AG08396 (cell line): ENCODE results near the gene SLC25A34.

Experiments
- DNase-seq: peaks from one replicate; pipeline ENCODE4 v3.0.0; 2012; ENCODE audit warnings: low spot score, mixed read lengths

The SLC25A34 gene

DNA sequence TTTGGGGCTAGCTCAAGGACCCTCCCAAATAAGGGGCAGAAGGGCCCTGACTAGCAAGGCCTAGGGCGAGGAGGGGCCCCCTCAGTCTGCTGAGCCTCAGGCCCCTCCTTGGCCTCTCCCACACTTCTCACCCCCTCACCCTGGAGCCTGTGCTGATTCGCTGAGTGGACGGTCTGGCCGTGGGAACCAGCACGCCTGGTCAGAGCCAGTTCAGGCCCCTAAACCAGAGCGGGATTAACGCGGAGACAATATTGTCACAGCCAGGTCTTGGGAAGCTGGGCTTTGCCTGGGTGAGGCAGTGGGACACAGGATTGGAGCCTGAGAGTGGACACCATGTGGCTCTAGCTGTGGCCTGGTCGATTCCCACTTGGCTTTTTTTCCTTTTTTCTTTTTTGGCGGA is 17.7 kb downstream of the SLC25A34 start:
- no peak for DNase-seq

DNA sequence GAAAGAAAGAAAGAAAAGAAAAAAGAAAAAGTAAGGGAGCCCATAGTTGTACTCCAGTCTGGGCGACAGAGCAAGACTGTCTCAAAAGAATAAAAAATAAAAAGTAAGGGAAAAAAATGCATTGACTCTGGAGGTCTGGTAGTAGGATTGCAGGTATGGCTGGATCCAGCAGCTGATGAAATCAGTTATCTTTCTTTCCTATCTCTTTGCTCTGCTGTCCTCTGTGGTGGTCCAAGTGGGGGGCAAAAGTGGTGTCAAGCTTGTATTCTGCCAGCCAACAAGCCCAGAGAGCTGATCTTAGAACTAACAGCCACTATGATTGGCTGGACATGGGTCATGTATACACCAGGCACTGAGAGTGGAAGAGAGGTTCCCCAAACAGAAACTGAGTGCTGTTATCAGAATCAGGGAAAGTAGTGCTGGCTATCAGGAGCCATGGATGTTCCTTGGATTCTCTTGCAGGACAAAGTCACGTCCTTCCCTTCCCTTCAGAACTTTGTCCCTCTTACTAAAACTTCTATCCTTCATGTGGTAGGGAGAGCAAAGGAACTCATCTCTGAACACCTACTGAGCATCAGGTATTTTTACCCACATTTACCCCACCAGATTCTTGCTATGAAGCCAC is 19.1 kb downstream of the SLC25A34 start:
- no peak for DNase-seq

DNA sequence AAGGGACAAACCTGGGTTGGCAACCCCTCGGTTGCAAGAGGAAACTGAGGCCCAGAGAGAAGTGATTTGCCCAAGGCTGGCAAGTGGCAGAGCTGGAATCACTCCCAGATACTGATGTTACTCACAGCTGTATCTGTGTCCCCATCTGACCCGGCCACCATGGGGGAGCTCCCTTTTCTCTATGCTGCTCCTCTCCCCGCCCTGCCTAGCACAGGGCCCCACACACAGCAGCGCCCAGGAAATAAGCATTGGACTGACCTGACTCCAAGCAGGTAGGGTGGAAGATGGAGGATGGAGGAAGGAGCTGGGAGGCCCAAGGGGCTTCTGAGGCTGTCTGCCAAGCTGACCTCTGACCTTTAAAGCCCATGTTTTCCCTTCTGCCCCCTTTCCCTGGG is 19.6 kb downstream of the SLC25A34 start:
- DNase-seq = no peak

DNA sequence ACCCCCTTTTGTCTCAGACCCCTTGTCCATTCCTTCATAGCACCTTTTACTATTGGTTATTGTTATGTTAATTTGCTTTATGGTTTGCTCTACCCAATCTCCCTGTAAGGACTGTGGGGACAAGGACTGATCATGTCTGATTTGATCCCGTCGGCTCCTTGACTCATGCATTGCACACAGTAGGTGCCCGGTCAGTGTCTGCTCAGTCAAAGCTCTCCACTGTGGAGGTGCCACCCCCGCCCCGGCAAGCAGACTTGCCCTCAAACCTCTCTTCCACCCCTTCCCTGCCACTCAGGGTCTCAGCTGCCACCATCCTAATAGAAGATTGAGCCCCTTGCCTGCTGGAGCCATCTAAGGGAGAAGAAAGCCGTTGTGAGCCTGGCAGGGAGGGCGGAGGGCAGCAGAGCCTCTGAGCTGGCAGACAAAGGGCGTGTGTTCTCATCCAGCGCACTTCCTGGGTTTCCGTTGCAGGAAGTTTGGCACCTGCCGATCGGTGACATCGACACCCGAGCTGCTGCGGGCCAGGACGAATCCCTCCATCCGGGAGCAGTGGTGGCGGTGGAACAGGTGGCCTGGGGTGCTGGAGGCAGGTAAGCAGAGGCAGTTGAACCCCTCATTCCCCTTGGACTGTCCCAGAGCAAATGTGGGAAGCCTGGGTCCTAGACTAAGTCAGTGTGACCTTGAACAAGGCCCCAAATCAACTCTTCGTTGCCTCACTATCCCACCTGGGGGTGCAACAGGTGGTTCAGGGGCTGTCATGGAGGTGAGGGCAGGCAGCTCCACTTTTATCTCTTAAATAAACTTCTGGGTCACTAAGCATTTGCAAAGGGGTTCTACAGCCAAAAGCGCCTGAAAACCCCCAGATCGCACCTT is 20.3 kb downstream of the SLC25A34 start:
- no peak for DNase-seq

DNA sequence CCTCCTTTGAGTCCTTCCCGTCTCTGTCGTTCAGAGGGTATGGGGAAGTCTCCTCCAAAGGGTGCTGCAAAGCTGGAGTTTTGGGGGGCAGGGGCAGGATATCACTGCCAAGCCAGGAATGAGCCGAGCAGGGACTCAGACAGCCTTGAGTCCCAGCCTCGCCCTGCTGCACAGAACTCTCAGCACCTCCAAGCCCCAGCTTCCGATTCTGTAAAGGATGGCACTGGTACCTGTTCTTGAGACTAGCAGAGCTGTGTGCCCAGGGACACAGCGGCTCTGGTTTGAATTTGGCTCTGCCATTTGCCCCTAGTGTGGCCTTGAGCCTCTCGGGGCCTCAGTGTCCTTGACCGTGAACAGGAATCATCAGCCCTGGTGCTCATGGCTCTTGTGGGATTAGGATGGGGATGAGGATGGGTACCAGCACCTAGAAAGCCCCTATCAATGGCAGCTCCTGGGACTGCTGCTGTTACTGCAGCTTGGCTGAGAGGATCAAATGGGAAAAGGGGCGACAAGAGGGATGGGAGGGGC is 21.0 kb downstream of the SLC25A34 start:
- no peak for DNase-seq

DNA sequence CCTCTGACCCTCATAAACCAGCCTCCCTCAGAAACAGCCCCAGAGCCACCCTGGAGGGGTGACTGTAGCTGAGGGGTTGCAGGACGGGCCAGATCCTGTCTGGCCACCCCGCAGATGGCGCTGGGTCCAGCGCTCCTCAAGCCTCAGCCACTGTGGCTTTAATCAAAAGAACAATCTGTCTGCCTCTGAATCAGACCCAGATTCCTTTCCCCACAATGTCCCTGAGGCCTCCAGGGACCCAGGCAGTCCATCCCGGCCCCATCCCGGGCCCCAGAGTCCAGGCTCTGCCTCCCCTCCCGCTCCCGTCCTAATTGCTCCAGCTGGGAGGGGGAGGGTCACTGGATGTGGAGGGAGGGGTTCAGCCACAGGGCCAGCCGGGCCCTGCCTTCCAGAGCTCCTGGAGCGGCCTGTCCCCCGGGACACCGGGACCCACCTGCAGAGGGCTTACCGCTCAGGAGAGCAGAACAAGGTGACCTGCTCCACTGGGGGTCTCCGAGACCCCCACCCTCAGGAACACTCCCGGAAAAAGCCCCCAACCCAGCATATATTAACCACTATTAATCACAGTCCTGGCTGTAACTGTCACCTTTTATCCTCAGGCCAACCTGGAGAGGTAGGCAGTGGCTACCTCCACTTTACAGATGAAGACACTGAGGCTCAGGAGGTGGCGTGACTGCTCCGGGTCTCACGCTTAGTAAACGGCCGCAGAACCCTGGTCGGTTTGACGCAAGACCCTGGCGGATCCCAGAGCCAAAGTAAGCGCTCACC is 21.7 kb downstream of the SLC25A34 start:
- DNase-seq = peak; percentile 23

DNA sequence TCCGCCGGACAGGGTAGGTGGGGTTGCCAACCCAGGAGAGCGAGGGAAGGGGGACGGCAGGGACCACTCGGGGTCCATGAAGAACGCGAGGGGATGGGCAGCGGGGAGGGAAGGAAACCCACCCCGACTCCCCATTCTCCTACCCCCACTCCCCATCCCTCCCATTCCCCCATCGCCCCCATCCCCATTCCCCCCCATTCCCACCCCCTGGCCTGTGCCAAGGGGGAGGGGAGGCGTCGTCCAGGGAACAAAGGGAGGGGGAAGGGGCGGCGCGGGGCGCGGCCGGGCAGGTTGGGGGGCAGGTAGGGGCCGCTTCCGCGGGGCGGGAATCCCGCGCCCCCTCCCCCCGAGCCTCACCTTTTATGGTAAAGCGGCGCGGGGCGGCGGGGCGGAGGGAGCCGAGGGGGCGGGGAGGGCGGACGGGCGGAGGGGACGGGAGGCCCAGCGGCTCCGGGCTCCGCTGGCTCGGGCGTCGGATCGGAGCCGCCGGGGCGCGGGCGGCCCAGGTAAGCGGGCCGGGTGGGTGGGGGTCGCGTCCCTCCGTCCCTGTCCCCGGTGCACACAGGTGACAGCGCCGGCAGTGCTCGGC is 22.4 kb downstream of the SLC25A34 start, which contains the start of gene FBLIM1:
Gene FBLIM1 (plus strand): TSS at position 453 of the 589 bp plus-strand sequence. CDS start 6,189 bp downstream, outside the sequence.
- DNase-seq = peak; percentile 64

DNA sequence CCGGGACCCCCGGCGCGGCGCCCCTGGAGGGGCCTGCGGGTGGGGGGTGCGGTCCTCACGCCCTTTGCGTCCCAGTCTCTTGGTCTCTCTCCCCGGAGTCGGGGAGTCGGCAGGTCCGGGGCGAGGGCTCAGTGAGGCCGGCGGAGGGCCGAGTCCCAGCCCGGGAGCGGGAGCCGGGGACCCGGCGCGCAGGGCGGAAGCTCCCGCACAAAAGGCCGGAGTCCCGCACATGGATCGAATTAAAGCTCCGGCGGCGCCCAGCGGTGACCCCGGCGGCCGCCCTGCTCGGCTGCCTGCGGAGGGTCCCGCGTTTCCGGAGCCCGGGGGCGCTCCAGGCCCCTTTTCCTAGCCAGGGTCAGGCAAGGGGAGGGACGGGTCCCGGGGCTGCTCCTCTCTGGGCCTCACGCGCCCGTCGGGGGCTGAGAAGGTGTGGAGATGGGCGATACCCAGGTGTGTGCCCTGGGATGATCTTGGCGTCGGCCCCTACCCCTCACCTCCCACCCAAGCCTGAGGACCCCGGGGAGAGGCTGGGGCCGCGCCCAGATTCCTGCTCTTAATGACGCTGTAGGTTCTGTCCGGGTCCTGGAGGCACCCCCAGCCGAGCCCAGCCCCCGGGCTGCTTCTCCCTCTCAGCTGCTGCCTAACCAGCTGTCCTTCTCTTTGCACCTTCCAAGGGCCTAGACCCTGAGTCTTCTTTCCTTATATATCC is 23.0 kb downstream of the SLC25A34 start:
- DNase-seq = peak; percentile 86

DNA sequence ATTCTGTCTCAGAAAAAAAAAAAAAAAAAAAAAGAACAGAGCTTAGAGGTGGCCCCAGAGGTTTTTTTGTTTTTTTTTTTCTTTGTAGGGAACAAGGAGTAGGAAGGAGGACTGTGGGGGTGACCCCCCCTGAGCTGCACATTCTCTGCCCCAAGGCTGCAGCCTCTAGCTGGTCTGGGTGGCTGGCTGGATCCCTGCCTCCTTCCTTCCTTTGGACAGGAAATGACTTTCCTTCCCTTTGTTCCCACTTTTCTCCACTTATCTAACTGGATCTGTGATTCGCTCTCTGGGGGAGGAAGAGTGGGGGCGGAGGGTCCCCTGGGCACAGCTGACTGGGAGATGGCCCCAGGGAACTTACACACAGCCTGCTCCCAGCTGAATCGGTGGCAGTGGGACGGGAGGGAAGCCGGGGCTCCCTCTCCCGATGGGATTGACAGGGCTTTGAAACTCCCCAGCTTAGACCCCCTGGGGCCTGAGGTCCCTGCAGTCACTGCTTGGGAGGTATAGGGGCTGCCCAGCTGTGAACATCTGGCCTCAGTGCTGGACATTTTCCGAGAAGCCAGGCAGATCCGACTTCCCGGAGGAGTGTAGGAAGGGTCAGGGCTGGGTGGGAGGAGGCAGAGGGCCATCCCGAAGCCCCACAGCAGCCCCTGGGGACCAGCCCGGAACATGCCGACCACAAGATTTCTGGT is 24.6 kb downstream of the SLC25A34 start:
- peak; percentile 76 for DNase-seq

DNA sequence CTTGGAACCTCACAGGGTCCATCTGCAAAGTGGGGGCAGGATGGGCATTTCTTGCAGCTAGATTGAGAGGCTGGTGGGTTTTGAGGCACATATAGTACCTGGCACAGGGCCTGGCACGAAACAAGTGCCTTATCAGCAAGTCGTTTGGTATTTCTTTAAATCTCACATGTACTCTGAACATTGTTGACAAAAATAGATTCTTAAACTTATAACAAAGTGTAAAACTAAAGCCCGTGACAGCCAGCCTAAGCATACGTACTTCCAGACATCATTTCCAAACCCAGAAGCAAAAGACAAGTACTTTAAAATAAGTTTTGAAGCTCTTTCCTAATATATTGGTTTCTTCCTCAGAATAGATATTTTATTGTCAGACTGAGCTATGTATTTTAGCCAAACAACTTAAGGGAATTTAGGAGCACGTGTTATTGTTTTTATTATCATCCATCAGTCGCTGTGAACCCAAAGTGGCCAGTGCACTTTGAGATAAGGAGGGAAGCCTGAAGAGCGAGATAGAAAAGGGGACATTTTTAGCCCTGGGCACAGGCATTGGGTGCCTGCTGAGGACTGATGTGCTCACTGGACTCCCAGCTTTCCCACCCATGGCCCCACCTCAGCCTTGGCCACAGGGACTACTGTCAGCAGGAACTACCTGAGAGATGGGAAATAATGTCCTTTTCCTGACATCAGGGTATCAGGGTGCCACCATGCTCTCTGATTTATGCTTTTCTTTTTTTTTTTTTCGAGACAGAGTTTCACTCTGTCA is 25.5 kb downstream of the SLC25A34 start:
- no peak for DNase-seq

DNA sequence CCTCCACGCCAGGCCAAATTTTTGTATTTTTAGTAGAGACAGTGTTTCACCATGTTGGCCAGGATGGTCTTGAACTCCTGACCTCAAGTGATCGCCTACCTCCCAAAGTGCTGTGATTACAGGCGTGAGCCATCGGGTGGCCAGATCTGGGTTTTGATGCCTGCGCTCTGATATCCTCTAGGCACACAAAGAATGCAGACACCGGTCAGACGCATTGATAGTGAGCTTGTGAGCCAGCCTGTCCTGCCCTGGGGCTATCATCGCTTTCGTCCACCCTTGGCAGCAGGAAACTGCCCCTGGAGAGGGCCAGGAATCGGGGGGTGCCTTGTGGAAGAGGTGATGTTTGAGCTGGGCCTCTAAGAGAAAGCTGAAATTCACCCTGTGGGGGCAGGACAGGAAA is 26.5 kb downstream of the SLC25A34 start:
- DNase-seq = no peak

DNA sequence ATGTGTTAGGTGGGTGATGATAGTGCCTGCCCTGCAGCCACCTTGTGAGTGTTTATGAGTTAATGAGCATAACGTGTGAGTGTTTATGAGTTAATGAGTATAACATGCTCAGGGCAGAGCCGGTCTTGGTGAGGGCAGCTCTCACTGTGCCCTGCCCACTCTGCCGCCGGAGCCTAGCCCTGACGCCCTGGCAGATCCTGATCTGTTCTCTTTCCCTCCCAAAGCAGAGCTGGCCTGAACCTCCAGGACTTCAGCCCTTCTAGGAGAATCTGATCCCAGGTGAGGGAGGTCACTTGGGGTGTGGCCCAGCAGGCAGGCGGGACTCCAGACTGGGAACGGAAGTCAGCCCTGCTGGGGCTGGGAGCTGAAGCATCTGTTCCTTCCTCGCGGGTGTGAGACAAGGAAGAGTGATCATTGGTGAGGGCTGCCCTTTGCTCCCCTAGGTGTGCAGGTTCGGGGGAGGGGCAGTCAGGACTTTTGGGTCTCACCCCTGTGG is 28.3 kb downstream of the SLC25A34 start:
- DNase-seq = no peak

DNA sequence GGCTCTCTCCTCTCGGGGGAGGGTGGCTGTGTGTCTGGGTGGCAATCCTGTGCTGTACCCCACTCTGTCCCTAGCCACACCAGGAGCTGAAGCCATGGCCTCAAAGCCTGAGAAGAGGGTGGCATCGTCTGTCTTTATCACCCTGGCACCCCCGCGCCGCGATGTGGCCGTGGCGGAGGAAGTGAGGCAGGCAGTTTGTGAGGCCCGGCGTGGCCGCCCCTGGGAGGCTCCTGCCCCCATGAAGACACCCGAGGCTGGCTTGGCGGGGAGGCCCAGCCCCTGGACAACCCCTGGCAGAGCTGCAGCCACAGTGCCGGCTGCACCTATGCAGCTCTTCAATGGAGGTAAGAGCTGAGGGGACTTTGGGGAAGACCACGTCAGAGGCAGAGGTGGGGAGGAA is 28.8 kb downstream of the SLC25A34 start:
- DNase-seq = no peak

DNA sequence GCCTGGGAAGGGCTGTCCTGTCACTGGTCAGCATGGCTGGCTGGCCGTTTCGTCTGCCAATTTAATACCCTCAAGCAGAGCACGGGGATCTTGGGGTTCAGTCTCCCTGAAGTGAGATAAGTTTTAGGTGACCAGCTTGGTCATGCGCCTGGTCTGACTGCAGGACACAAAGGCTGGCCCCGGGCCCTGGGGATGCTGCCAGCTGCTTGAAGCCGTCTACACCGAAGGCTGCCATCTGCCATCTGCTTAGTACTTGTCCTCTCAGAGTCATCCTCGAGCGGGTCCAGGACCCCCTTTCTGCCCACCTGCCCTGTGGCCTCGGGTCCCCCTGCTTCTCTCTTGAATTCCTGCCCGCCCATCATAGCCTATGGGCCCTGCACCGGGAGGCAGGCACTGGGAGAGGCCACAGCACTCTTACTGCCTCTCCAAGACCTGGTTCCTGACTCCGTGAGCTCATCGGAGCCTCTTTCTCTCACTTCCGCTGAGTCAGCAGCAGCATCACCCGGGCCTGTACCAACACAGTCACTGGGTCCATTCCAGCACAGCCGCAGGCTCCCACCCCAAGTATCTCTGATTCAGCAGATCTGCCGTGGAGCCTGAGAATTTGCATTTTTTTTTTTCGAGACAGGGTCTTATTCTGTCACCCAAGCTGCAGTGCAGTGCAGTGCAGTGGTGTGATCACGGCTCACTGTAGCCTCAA is 29.6 kb downstream of the SLC25A34 start:
- peak; percentile 48 for DNase-seq

DNA sequence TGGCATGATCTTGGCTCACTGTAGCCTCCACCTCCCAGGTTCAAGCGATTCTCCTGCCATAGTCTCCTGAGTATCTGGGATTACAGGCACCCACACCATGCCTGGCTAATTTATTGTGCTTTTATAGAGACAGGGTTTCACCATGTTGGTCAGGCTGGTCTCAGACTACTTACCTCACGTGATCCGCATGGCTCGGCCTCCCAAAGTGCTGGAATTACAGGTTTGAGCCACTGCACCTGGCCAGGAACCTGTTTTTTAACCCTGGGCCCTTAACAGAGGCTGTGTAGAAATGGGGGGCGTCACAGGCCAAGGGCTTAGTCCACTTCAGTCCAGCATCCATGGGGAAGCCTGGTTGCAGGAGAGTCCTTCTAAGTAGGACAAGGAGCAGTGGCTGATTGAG is 31.9 kb downstream of the SLC25A34 start:
- no peak for DNase-seq

DNA sequence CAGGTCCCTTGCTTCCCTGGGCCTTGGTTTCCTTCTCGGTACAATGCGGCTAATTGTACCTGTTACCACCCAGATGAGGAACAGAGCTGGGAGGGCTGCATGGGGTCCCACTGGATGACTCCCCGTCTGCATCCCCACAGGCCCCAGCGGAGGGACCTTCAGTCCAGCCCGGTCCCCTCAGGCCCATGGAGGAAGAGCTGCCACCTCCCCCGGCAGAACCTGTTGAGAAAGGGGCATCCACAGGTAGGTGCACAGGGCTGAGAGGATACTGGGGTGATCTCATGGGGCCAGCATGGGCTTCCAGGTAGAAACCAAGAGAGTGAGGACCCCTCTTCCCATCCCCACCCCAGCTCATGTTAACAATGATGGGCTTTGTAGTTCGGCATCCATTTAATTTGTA is 32.3 kb downstream of the SLC25A34 start:
- DNase-seq = no peak

DNA sequence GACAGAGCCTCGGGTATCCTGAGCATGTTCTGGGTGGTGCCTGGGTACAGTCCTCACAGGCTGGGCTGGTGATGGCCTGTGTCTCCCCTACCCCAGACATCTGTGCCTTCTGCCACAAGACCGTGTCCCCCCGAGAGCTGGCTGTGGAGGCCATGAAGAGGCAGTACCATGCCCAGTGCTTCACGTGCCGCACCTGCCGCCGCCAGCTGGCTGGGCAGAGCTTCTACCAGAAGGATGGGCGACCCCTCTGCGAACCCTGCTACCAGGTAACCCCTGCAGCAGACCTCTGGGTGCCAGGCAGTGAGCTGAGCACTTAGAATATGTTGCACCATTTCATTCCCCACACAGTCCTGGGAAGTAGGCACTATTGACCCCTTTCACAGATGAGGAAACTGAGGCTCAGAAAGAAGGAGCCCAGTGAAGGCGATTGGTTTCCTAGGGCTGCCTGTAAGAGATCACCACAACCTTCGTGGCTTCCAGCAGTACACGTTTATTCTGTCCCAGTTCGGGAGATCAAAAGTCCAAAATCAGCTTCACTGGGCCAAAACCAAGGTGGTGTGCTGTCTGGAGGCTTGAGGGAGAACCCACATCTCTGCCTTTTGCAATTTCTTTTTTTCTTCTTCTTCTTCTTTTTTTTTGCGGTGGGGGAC is 34.4 kb downstream of the SLC25A34 start:
- DNase-seq = no peak

DNA sequence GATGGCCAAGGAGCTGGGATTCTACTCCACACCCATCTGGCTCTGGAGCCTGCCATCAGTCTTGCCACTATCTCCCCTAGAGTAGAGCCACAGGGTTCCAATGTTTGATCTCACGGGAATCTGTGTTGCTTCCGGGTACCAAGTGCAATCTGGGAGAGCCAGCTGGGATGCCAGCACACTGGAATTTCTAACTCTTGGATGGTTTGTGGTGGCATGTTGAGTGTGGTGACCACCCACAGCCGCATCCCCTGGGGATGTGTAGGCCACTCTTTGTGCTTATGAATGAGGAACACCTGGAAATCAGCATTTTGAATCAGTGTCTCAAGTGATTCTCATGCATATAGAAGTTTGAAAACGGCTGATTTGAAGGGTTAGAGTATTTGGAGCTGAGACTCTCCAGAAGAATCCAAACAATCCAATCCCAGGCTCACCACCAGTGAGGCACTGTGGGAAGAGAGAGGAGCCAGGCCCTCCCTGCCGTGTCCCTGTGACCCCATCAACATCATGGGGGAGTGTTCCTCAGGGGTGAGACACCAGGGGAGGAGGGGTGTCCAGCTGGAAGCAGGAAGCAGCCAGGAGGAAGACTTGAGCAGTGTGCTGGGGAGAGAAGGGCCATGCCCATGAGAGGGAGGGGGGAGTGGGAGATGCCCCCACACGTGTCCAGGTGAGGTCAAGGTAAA is 35.9 kb downstream of the SLC25A34 start:
- no peak for DNase-seq
